Colon (tissue), 2 donors: ENCODE data around the gene SMIM20.

Experiments used
- FAIRE-seq: peaks from 2 replicates; lab custom pipeline; 2012; peaks lifted over from hg19 to GRCh38; lab: Jason Lieb, UNC
- donor health status: control.
- donor health status: control.

SMIM20 gene

GRCh38 chr4:25955705-25956104 is 41.7 kb downstream of the SMIM20 start:
- FAIRE-seq: no peak

- no peak for FAIRE-seq
These were observed 42.2 kb downstream of the SMIM20 start for GRCh38 chr4:25956260-25956659.

GRCh38 chr4:25958110-25958509 is 44.1 kb downstream of the SMIM20 start:
- FAIRE-seq: no peak

GRCh38 chr4:25962393-25962792 is 48.4 kb downstream of the SMIM20 start:
- no peak for FAIRE-seq

- FAIRE-seq: no peak
These were observed 51.6 kb downstream of the SMIM20 start for GRCh38 chr4:25965629-25966028.

GRCh38 chr4:25966171-25966570 is 52.2 kb downstream of the SMIM20 start:
- FAIRE-seq: no peak

GRCh38 chr4:25969374-25970155 is 55.5 kb downstream of the SMIM20 start:
- FAIRE-seq: no peak

- FAIRE-seq: no peak
These were observed 56.2 kb downstream of the SMIM20 start for GRCh38 chr4:25970226-25970675.

GRCh38 chr4:25970691-25971432 is 56.8 kb downstream of the SMIM20 start:
- no peak for FAIRE-seq

GRCh38 chr4:25972366-25972765 is 58.3 kb downstream of the SMIM20 start:
- no peak for FAIRE-seq

- no peak for FAIRE-seq
These were observed 59.1 kb downstream of the SMIM20 start for GRCh38 chr4:25972984-25973745.

- FAIRE-seq: no peak
These were observed 62.8 kb downstream of the SMIM20 start for GRCh38 chr4:25976780-25977179.

- FAIRE-seq: no peak
These were observed 63.6 kb downstream of the SMIM20 start for GRCh38 chr4:25977397-25978170.

- no peak for FAIRE-seq
These were observed 64.3 kb downstream of the SMIM20 start for GRCh38 chr4:25978327-25978726.
